SK-N-MC (cell line): ENCODE results near the gene MUC6.

ENCODE experiments used
- EZH2 ChIP-seq: fragments of 200-600 bp; sonication (generic); IDR thresholded peaks from one replicate; pipeline ENCODE4 v1.6.1; 2017; ENCODE audit warnings: antibody characterized with exemption
- POLR2AphosphoS5 ChIP-seq: IDR thresholded peaks from 2 replicates; pipeline ENCODE4 v1.6.1; 2012; ENCODE audit warnings: mild to moderate bottlenecking, low read depth, low read length, borderline replicate concordance

DNA sequence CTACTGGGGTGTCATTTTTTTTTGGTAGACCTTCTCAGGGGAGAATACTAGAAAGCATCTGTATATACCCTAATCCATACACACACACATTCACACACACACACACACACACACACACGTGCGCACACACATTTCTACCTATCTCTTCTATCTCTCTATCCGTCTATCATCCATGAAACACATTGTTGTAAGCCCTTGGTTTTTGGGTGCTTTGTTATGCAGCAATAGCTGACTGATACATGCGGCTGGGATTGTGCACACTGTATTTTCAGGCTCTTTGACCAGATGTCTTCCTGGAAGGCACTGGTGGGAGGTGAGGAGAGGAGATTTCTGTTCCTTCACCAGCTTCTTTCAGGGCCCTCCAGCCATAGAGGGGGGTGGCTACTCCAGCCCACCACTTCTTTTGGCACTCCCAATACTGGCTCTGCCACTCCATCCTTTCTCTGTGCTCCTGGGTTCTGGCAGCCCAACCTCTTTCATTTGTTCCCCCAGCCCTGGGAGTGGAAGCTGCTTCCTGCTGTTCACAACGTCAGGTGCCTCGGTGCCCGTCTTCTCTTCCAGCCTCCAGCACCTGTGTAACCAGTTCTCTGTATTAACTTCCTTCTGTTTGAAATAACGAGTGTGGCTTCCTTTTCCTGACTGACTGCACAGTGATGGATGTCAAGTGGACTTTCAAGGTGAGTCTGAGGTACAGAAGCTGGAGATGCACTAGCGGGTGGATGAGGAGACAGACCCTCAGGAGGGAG lies 25.7 kb upstream of the MUC6 start:
- TF ChIP-seq POLR2AphosphoS5 (no peak), EZH2 (no peak)
